Tibial nerve (tissue), 4 donors: ENCODE data around the gene CYP27C1. TPM values are rescaled to one million over a fixed set of nuclear protein-coding genes. Genes with fewer than 3 reads are reported as not detected.

Experiments
- DNase-seq, 2 donors: peaks; one replicate each; pipeline ENCODE4 v3.0.0-alpha.2; 2019; ENCODE audit warnings: low spot score in 2 of 2
- H3K27ac ChIP-seq, 4 donors: fragments of 200-600 bp; sonication (generic) in 3 of 4; one replicate each; pipeline ENCODE4 v1.5.1; 2017 to 2019; ENCODE audit warnings: mild to moderate bottlenecking in 1 of 4
- H3K27me3 ChIP-seq, 2 donors: fragments of 200-600 bp; sonication (generic) in 1 of 2; one replicate each; pipeline versions ENCODE4 v1.5.1 to v1.6.0; 2017 to 2019
- H3K36me3 ChIP-seq, 3 donors: fragments of 200-600 bp; sonication (generic); one replicate each; pipeline ENCODE4 v1.5.1; 2018 to 2019
- H3K4me1 ChIP-seq, 4 donors: fragments of 200-600 bp; sonication (generic) in 3 of 4; one replicate each; pipeline ENCODE4 v1.5.1; 2017 to 2019
- H3K4me3 ChIP-seq, 4 donors: fragments of 200-600 bp; sonication (generic) in 3 of 4; one replicate each; pipeline ENCODE4 v1.5.1; 2017 to 2019; ENCODE audit warnings: mild to moderate bottlenecking in 1 of 4, moderate library complexity in 1 of 4
- H3K9me3 ChIP-seq, 4 donors: fragments of 200-600 bp; sonication (generic) in 3 of 4; one replicate each; pipeline ENCODE4 v1.5.1; 2017 to 2019
- CTCF ChIP-seq, 5 experiments: fragments of 200-600 bp in 3 of 5; fragments of 450-650 bp in 2 of 5; sonication (generic) in 3 of 5; IDR thresholded peaks; one replicate each; pipeline ENCODE4 v1.5.1; 2016 to 2019; ENCODE audit warnings: antibody characterized with exemption in 5 of 5, mild to moderate bottlenecking in 3 of 5, moderate library complexity in 2 of 5
- EP300 ChIP-seq, 2 donors: sonication (generic); formaldehyde crosslinking; IDR thresholded peaks; one replicate each; pipeline ENCODE4 v1.6.1; 2017; ENCODE audit warnings: antibody characterized with exemption in 2 of 2, mild to moderate bottlenecking in 1 of 2
- POLR2A ChIP-seq, 2 donors: fragments of 450-650 bp; IDR thresholded peaks; one replicate each; pipeline ENCODE4 v1.6.1; 2017; ENCODE audit warnings: antibody characterized with exemption in 2 of 2, mild to moderate bottlenecking in 2 of 2, moderate library complexity in 2 of 2
- WGBS, 2 donors: methylation state at CpG; one replicate each; pipeline ENCODE4 v1.1.5; 2018; 5-methylcytosine and 5-hydroxymethylcytosine counted together
- total RNA-seq, 4 donors: library from RNA; depleted of rRNA; stranded (reverse); fragments of >200 nt; gene quantifications; one replicate each; pipeline ENCODE4 v1.1.0, GENCODE V29; 2016

Gene CYP27C1
- total RNA-seq, 4 donors from 2014 or later = 0.42 to 1.2 (median 0.73) TPM

- WGBS, 2 donors = 88 to 93% methylated on average over 4 of the region's 4 CpGs
- Histone ChIP-seq H3K4me3 (no peak overlapping the region), H3K36me3 (no peaks in the 10 kb centered on the region), H3K27me3 (no peaks in the 10 kb centered on the region), H3K27ac (no peak overlapping the region), H3K9me3 (no peaks in the 10 kb centered on the region), H3K4me1 (peaks cover 0 to 25% (median 9%) of the 10 kb centered on the region in 4 donors)
- no peak for DNase-seq
- no peak for TF ChIP-seq EP300 (IDR thresholded peaks at IDR 0.05)
- TF ChIP-seq POLR2A (IDR thresholded peaks at IDR 0.05) = no peak
- TF ChIP-seq CTCF (IDR thresholded peaks at IDR 0.05) = no peak
Observed at GRCh38 chr2:127149384-127149783, 70.7 kb downstream of the CYP27C1 start.

GRCh38 chr2:127146820-127147502 is 73.1 kb downstream of the CYP27C1 start:
- H3K4me3 ChIP-seq = no peak overlapping the region
- H3K9me3 ChIP-seq = no peaks in the 10 kb centered on the region
- H3K27ac ChIP-seq = no peak overlapping the region
- H3K4me1 ChIP-seq = peaks cover 0 to 38% (median 24%) of the 10 kb centered on the region in 4 donors
- no peak for TF ChIP-seq CTCF (IDR thresholded peaks at IDR 0.05)
- TF ChIP-seq POLR2A (IDR thresholded peaks at IDR 0.05) = no peak
- no peak for TF ChIP-seq EP300 (IDR thresholded peaks at IDR 0.05)
- WGBS, 2 donors = 58 to 73% methylated on average over 8 to 10 of the region's 10 CpGs
- no peaks in the 10 kb centered on the region for H3K36me3 ChIP-seq
- no peak for DNase-seq
- H3K27me3 ChIP-seq = no peaks in the 10 kb centered on the region

GRCh38 chr2:127146071-127146725 is 73.9 kb downstream of the CYP27C1 start:
- Histone ChIP-seq H3K27ac (peak overlapping the region in 2 of 4 donors; percentile 87 to 88), H3K4me1 (peaks cover 0 to 38% (median 24%) of the 10 kb centered on the region in 4 donors), H3K27me3 (no peaks in the 10 kb centered on the region), H3K36me3 (no peaks in the 10 kb centered on the region), H3K4me3 (no peak overlapping the region), H3K9me3 (no peaks in the 10 kb centered on the region)
- no peak for TF ChIP-seq CTCF (IDR thresholded peaks at IDR 0.05)
- WGBS, 2 donors = 89 to 95% methylated on average over 15 to 18 of the region's 18 CpGs
- DNase-seq = no peak

- H3K9me3 ChIP-seq = no peaks in the 10 kb centered on the region
- no peak overlapping the region for H3K4me3 ChIP-seq
- H3K27me3 ChIP-seq = no peaks in the 10 kb centered on the region
- peak overlapping the region in 2 of 4 donors; percentile 87 to 88 for H3K27ac ChIP-seq
- peaks cover 0 to 38% (median 24%) of the 10 kb centered on the region in 4 donors for H3K4me1 ChIP-seq
- no peak for DNase-seq
- WGBS, 2 donors = 43 to 60% methylated on average over 1 of the region's 1 CpG
- no peaks in the 10 kb centered on the region for H3K36me3 ChIP-seq
- TF ChIP-seq EP300 (IDR thresholded peaks at IDR 0.05) (peak in 1 of 2 donors; percentile 13), CTCF (IDR thresholded peaks at IDR 0.05) (no peak)
Observed at GRCh38 chr2:127145280-127145895, 74.7 kb downstream of the CYP27C1 start.
